OCI-LY1 (cell line): ENCODE measurements around the gene ITIH1.

Source experiments
- H2AFZ ChIP-seq: fragments of 200-600 bp; sonication (generic), shearing (Covaris generic); 2 replicates; pipeline ENCODE4 v1.6.0; 2014; ENCODE audit warnings: antibody characterized with exemption, mild to moderate bottlenecking, low read length
- H3F3A ChIP-seq: fragments of 200-600 bp; sonication (generic), shearing (Covaris generic); 2 replicates; pipeline ENCODE4 v1.6.0; 2014; ENCODE audit warnings: mild to moderate bottlenecking, antibody characterized with exemption, low read length, moderate library complexity; ENCODE audit not compliant: insufficient read depth
- H3K27ac ChIP-seq: fragments of 200-600 bp; sonication (generic); 2 replicates; pipeline ENCODE4 v1.5.1; 2014; ENCODE audit warnings: low read length, mixed run types, mild to moderate bottlenecking, low read depth; ENCODE audit not compliant: poor library complexity, severe bottlenecking
- H3K27me3 ChIP-seq: fragments of 200-600 bp; sonication (generic); 2 replicates; pipeline ENCODE4 v1.6.0; 2014; ENCODE audit warnings: antibody characterized with exemption, mild to moderate bottlenecking, low read length, moderate library complexity; ENCODE audit not compliant: insufficient read depth
- H3K36me3 ChIP-seq: fragments of 200-600 bp; sonication (generic); 2 replicates; pipeline ENCODE4 v1.6.1; 2014; ENCODE audit warnings: mild to moderate bottlenecking, antibody characterized with exemption, low read length, moderate library complexity, mixed read lengths; ENCODE audit not compliant: insufficient read depth
- H3K4me1 ChIP-seq: fragments of 200-600 bp; sonication (generic); 2 replicates; pipeline ENCODE4 v1.5.1; 2014; ENCODE audit warnings: mild to moderate bottlenecking, low read length, moderate library complexity; ENCODE audit not compliant: insufficient read depth, severe bottlenecking
- H3K4me2 ChIP-seq: fragments of 200-600 bp; sonication (generic), shearing (Covaris generic); 2 replicates; pipeline ENCODE4 v1.6.1; 2014; ENCODE audit warnings: low read length
- H3K4me3 ChIP-seq: fragments of 200-600 bp; sonication (generic); 2 replicates; pipeline ENCODE4 v1.5.1; 2014; ENCODE audit warnings: low read length, low read depth, mild to moderate bottlenecking, mixed read lengths; ENCODE audit not compliant: poor library complexity, severe bottlenecking
- H3K79me2 ChIP-seq: fragments of 200-600 bp; shearing (Covaris generic); 2 replicates; pipeline ENCODE4 v1.6.1; 2016; ENCODE audit warnings: mixed run types, low read length, mixed read lengths; ENCODE audit not compliant: insufficient read depth
- H3K9ac ChIP-seq: fragments of 200-600 bp; sonication (generic), shearing (Covaris generic); 2 replicates; pipeline ENCODE4 v1.6.1; 2014; ENCODE audit warnings: mild to moderate bottlenecking, low read length, mixed read lengths
- H3K9me2 ChIP-seq: fragments of 200-600 bp; sonication (generic), shearing (Covaris generic); 2 replicates; pipeline ENCODE4 v1.6.1; 2014; ENCODE audit warnings: low read depth, mild to moderate bottlenecking, low read length, mixed read lengths
- H3K9me3 ChIP-seq: fragments of 200-600 bp; shearing (Covaris generic); 2 replicates; pipeline ENCODE4 v1.6.1; 2014; ENCODE audit warnings: low read length, mixed read lengths
- H4K20me1 ChIP-seq: fragments of 200-600 bp; sonication (generic), shearing (Covaris generic); 2 replicates; pipeline ENCODE4 v1.6.0; 2016; ENCODE audit warnings: mild to moderate bottlenecking, low read length; ENCODE audit not compliant: insufficient read depth
- CTCF ChIP-seq: fragments of 200-600 bp; sonication (generic), shearing (Covaris generic); IDR thresholded peaks from 2 replicates; pipeline ENCODE4 v1.5.1; 2017; ENCODE audit warnings: mild to moderate bottlenecking, antibody characterized with exemption, low read length, moderate library complexity, mixed read lengths
- EZH2 ChIP-seq: fragments of 200-600 bp; sonication (generic), shearing (Covaris generic); IDR thresholded peaks from 2 replicates; pipeline ENCODE4 v1.8.0; 2017; ENCODE audit warnings: borderline replicate concordance, mixed run types, mild to moderate bottlenecking, antibody characterized with exemption, low read length, moderate library complexity, mixed read lengths

The ITIH1 gene

GRCh38 chr3:52790337-52790736 is 12.9 kb downstream of the ITIH1 start:
- no peaks in the 10 kb centered on the region for H3K36me3 ChIP-seq
- H4K20me1 ChIP-seq: no peaks in the 10 kb centered on the region
- no peaks in the 10 kb centered on the region for H3K4me1 ChIP-seq
- H3F3A ChIP-seq: no peaks in the 10 kb centered on the region
- H2AFZ ChIP-seq: no peak overlapping the region
- H3K27ac ChIP-seq: no peak overlapping the region
- H3K79me2 ChIP-seq: no peaks in the 10 kb centered on the region
- H3K4me3 ChIP-seq: no peak overlapping the region
- no peak overlapping the region for H3K4me2 ChIP-seq
- no peaks in the 10 kb centered on the region for H3K9me2 ChIP-seq
- H3K27me3 ChIP-seq: no peaks in the 10 kb centered on the region
- TF ChIP-seq CTCF (no peak), EZH2 (no peak)
- H3K9ac ChIP-seq: no peak overlapping the region
- no peaks in the 10 kb centered on the region for H3K9me3 ChIP-seq

DNA sequence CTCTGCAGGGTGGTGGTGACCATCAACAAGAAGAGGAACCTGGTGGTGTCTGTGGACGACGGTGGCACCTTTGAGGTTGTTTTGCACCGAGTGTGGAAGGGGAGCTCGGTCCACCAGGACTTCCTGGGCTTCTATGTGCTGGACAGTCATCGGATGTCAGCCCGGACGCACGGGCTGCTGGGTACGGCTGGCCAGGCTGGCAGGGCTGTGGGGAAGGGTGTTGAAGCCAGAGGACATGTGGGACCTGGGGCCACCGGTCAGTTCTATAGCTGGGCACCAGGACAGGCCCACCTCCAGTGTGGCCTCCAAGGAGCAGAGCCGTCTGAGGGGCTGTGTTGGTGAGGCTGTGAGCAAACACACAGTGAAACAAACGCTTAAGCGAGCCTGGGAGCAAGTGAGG is 13.3 kb downstream of the ITIH1 start:
- Histone ChIP-seq H3K4me1 (no peaks in the 10 kb centered on the region), H3K79me2 (no peaks in the 10 kb centered on the region), H3K27me3 (no peaks in the 10 kb centered on the region), H3K36me3 (no peaks in the 10 kb centered on the region), H3K27ac (no peak overlapping the region), H3F3A (no peaks in the 10 kb centered on the region), H3K9ac (no peak overlapping the region), H3K9me2 (no peaks in the 10 kb centered on the region), H3K4me3 (no peak overlapping the region), H3K9me3 (no peaks in the 10 kb centered on the region), H4K20me1 (no peaks in the 10 kb centered on the region), H3K4me2 (no peak overlapping the region), H2AFZ (no peak overlapping the region)
- TF ChIP-seq EZH2 (no peak), CTCF (no peak)

GRCh38 chr3:52791366-52791765 is 14.0 kb downstream of the ITIH1 start:
- no peak overlapping the region for H3K27ac ChIP-seq
- no peak overlapping the region for H2AFZ ChIP-seq
- no peaks in the 10 kb centered on the region; the same call in 1 of the 2 replicates for H3K27me3 ChIP-seq
- H3F3A ChIP-seq: no peaks in the 10 kb centered on the region
- H3K9me2 ChIP-seq: no peaks in the 10 kb centered on the region
- no peaks in the 10 kb centered on the region for H3K9me3 ChIP-seq
- no peaks in the 10 kb centered on the region for H3K4me1 ChIP-seq
- no peak overlapping the region for H3K9ac ChIP-seq
- TF ChIP-seq EZH2 (no peak), CTCF (no peak)
- no peak overlapping the region for H3K4me3 ChIP-seq
- H3K36me3 ChIP-seq: no peaks in the 10 kb centered on the region
- H3K79me2 ChIP-seq: no peaks in the 10 kb centered on the region
- H4K20me1 ChIP-seq: no peaks in the 10 kb centered on the region
- no peak overlapping the region for H3K4me2 ChIP-seq
